Measurements from ENCODE around the gene CCDC57. TPM values are rescaled to one million over a fixed set of nuclear protein-coding genes. Genes with fewer than 3 reads are reported as not detected.

The CCDC57 gene
- total RNA-seq, 1 experiment from 2014 or later = 31.0 TPM

GRCh38 chr17:82252511-82253178 lies 40.0 kb upstream of the CCDC57 start:
- POLR2A ChIA-PET = no interaction called here
- TF ChIP-seq CTCF (IDR thresholded peaks at IDR 0.05; ENCODE audit: insufficient read depth in 1 of 2, low read depth in 1 of 2, low read length in 1 of 2, severe bottlenecking in 1 of 2, unreplicated experiment in 1 of 2) = no peak
- H3K4me1 Mint-ChIP-seq (ENCODE audit: low read depth, unreplicated experiment) = peaks cover 5% of the 10 kb centered on the region

GRCh38 chr17:82250868-82251500 lies 38.3 kb upstream of the CCDC57 start:
- BruUV-seq (replicated peaks) = no TSS peak
- peak overlapping the region; percentile 51 for H3K27ac Mint-ChIP-seq (ENCODE audit: unreplicated experiment)
- H3K36me3 ChIP-seq (ENCODE audit: control insufficient read depth, insufficient read depth, low read length) = peaks cover 19% of the 10 kb centered on the region
- POLR2A ChIA-PET = no interaction called here
- intact Hi-C loops (cut with micrococcal nuclease; ENCODE audit: unreplicated experiment) = no loop called here
- H3K4me3 ChIP-seq (ENCODE audit: low read depth, low read length) = no peak overlapping the region
- no peak overlapping the region for H3K4me3 Mint-ChIP-seq (ENCODE audit: unreplicated experiment)
- TF ChIP-seq CTCF (IDR thresholded peaks at IDR 0.05; ENCODE audit: insufficient read depth in 1 of 2, low read depth in 1 of 2, low read length in 1 of 2, severe bottlenecking in 1 of 2, unreplicated experiment in 1 of 2) = no peak
- no peaks in the 10 kb centered on the region; the same call in 1 of the 2 replicates for H3K9me3 ChIP-seq
- CTCF ChIA-PET = no interaction called here
- H3K4me1 Mint-ChIP-seq (ENCODE audit: low read depth, unreplicated experiment) = no peaks in the 10 kb centered on the region
- no peaks in the 10 kb centered on the region for H3K9me3 Mint-ChIP-seq (ENCODE audit: unreplicated experiment)
- no peak for DNase-seq
- no peaks in the 10 kb centered on the region for H3K4me1 ChIP-seq
- no peaks in the 10 kb centered on the region for H3K27me3 Mint-ChIP-seq (ENCODE audit: insufficient read depth, unreplicated experiment)
- H3K27me3 ChIP-seq (replicated peaks; ENCODE audit: control insufficient read depth, insufficient read depth, low read length) = no peaks in the 10 kb centered on the region
- H3K36me3 Mint-ChIP-seq (ENCODE audit: insufficient read depth, unreplicated experiment) = peaks cover 85% of the 10 kb centered on the region

More at GRCh38 chr17:82252511-82253178, 40.0 kb upstream of the CCDC57 start:
- BruUV-seq (replicated peaks) = TSS peak; percentile 7
- Histone ChIP-seq H3K4me1 (no peaks in the 10 kb centered on the region), H3K4me3 (ENCODE audit: low read depth, low read length) (no peak overlapping the region), H3K9me3 (no peaks in the 10 kb centered on the region; the same call in 1 of the 2 replicates), H3K36me3 (ENCODE audit: control insufficient read depth, insufficient read depth, low read length) (peaks cover 21% of the 10 kb centered on the region), H3K27me3 (replicated peaks; ENCODE audit: control insufficient read depth, insufficient read depth, low read length) (no peaks in the 10 kb centered on the region)
- H3K27me3 Mint-ChIP-seq (ENCODE audit: insufficient read depth, unreplicated experiment) = no peaks in the 10 kb centered on the region
- H3K4me3 Mint-ChIP-seq (ENCODE audit: unreplicated experiment) = no peak overlapping the region
- H3K9me3 Mint-ChIP-seq (ENCODE audit: unreplicated experiment) = no peaks in the 10 kb centered on the region
- peak overlapping the region; percentile 76 for H3K27ac Mint-ChIP-seq (ENCODE audit: unreplicated experiment)
- intact Hi-C loops (cut with micrococcal nuclease; ENCODE audit: unreplicated experiment) = no loop called here
- peaks cover 85% of the 10 kb centered on the region for H3K36me3 Mint-ChIP-seq (ENCODE audit: insufficient read depth, unreplicated experiment)
- CTCF ChIA-PET = no interaction called here
- no peak for DNase-seq

DNA sequence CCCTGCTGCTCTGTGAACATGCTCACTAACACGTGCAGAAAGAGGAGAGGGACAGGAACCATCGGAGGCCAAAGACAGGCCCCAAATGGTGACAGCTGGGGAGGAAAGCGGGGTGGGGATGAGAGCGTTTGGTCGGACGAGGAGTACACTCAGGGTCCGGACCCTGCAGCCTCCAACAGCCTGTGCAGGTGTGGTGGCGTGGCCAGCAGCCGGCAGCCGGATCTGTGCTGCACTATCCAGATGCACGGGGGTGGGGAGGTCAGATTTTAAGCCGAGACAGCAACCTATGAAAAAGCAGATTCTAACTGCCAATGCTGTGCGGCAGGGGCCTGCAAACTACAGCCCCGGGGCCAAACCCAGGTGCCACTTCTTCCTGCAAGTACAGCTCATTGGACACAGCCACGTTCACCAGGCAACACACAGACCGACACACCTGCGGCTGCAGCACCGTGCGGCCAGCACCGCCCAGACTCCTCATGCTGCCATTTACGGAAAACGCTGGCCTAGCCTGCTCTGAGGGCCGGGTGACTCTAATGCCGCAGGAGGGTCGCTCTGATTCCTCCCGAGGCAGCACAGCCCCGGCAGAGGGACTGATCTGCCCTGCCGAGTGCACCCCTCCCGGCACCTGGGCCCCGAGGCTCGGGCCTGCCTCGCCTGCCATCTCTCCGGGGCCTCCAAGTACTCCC lies 37.4 kb upstream of the CCDC57 start:
- POLR2A ChIA-PET = no interaction called here
- no peak for TF ChIP-seq CTCF (IDR thresholded peaks at IDR 0.05; ENCODE audit: insufficient read depth in 1 of 2, low read depth in 1 of 2, low read length in 1 of 2, severe bottlenecking in 1 of 2, unreplicated experiment in 1 of 2)
- no peaks in the 10 kb centered on the region for H3K4me1 ChIP-seq
- no peak for DNase-seq
- Mint-ChIP-seq H3K36me3 (ENCODE audit: insufficient read depth, unreplicated experiment) (peaks cover 85% of the 10 kb centered on the region), H3K27ac (ENCODE audit: unreplicated experiment) (no peak overlapping the region), H3K9me3 (ENCODE audit: unreplicated experiment) (no peaks in the 10 kb centered on the region), H3K27me3 (ENCODE audit: insufficient read depth, unreplicated experiment) (no peaks in the 10 kb centered on the region), H3K4me3 (ENCODE audit: unreplicated experiment) (no peak overlapping the region), H3K4me1 (ENCODE audit: low read depth, unreplicated experiment) (peaks cover under 1% of the 10 kb centered on the region)
- intact Hi-C loops (cut with micrococcal nuclease; ENCODE audit: unreplicated experiment) = no loop called here
- H3K9me3 ChIP-seq = no peaks in the 10 kb centered on the region
- no peaks in the 10 kb centered on the region for H3K27me3 ChIP-seq (replicated peaks; ENCODE audit: control insufficient read depth, insufficient read depth, low read length)
- H3K36me3 ChIP-seq (ENCODE audit: control insufficient read depth, insufficient read depth, low read length) = peaks cover 22% of the 10 kb centered on the region
- no peak overlapping the region for H3K4me3 ChIP-seq (ENCODE audit: low read depth, low read length)
- CTCF ChIA-PET = no interaction called here
- BruUV-seq (replicated peaks) = no TSS peak
